ENCODE measurements around the gene CACNA2D3. TPM values are rescaled to one million over a fixed set of nuclear protein-coding genes. Genes with fewer than 3 reads are reported as not detected.

Gene CACNA2D3
- polyA plus RNA-seq, 2 of the 4 experiments (the other 2 are of a cell fraction): 0.04 to 0.05 TPM

- CTCF ChIA-PET: interaction anchor here (1.0 kb wide), 1 partner anchor 187 kb away, joined by 3 read pairs; no protein-coding TSS in a partner anchor
- Histone ChIP-seq H3K27ac (no peak overlapping the region), H3K4me2 (no peak overlapping the region), H3K4me1 (peaks cover 5% of the 10 kb centered on the region; the same call in 1 of the 3 replicates), H3K9me3 (no peaks in the 10 kb centered on the region), H3K4me3 (no peak overlapping the region)
- POLR2A ChIA-PET: no interaction called here
- 23% methylated on average over 4 of the region's 4 CpGs for WGBS (ENCODE audit: missing lambda C conversion rate)
- DNase-seq (ENCODE audit: low read depth in 1 of 2, low spot score in 1 of 2) (no peak), ATAC-seq (no peak), FAIRE-seq (no peak)
- TF ChIP-seq FOSL2 (IDR thresholded peaks at IDR 0.05): no peak
- TF ChIP-seq FOSL2 (CRISPR knock-in tag; IDR thresholded peaks at IDR 0.05): no peak
- TF ChIP-seq GATA3 (IDR thresholded peaks at IDR 0.05; ENCODE audit: borderline replicate concordance): no peak
- TF ChIP-seq MAFK (IDR thresholded peaks at IDR 0.05; ENCODE audit: partially characterized antibody): no peak
- TF ChIP-seq ZC3H11A (IDR thresholded peaks at IDR 0.05): no peak
- no peak for TF ChIP-seq HEYL (CRISPR knock-in tag; IDR thresholded peaks at IDR 0.05)
- no peak for TF ChIP-seq ZFP36 (IDR thresholded peaks at IDR 0.05; ENCODE audit: borderline replicate concordance, partially characterized antibody)
- no peak for TF ChIP-seq JUN (IDR thresholded peaks at IDR 0.05)
Observed at GRCh38 chr3:54125300-54125699, 2.9 kb downstream of the CACNA2D3 start.

DNA sequence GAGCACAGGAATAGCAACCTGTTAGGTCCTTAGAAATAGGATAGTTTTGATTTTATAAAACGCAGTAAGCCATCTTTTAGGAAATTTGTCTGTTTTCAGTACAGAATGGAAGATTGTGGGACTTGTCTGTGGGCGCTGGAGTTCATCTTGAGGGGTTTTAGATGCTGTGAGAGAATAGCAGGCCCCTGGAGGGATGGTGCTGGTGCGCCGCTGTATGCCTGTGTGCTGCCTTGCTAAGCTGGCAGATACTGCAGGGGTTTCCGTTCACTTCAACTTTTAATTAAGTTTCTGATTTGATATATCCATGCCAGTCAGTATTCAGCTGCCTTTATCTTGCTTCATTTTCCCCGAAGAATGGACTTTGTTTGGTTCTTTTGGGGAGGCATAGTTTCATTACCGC is 4.2 kb downstream of the CACNA2D3 start:
- ATAC-seq (no peak), FAIRE-seq (no peak), DNase-seq (ENCODE audit: low read depth in 1 of 2, low spot score in 1 of 2) (no peak)
- CTCF ChIA-PET: no interaction called here
- WGBS (ENCODE audit: missing lambda C conversion rate): 34% methylated on average over 7 of the region's 7 CpGs
- Histone ChIP-seq H3K27ac (no peak overlapping the region), H3K4me2 (no peak overlapping the region), H3K4me3 (no peak overlapping the region), H3K9me3 (no peaks in the 10 kb centered on the region), H3K4me1 (no peaks in the 10 kb centered on the region; the same call in 2 of the 3 replicates)
- TF ChIP-seq, protein P1, sequence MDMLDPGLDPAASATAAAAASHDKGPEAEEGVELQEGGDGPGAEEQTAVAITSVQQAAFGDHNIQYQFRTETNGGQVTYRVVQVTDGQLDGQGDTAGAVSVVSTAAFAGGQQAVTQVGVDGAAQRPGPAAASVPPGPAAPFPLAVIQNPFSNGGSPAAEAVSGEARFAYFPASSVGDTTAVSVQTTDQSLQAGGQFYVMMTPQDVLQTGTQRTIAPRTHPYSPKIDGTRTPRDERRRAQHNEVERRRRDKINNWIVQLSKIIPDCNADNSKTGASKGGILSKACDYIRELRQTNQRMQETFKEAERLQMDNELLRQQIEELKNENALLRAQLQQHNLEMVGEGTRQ (IDR thresholded peaks at IDR 0.05): no peak
- TF ChIP-seq HMGXB4 (CRISPR knock-in tag; IDR thresholded peaks at IDR 0.05; ENCODE audit: borderline replicate concordance) (no peak), JUN (IDR thresholded peaks at IDR 0.05) (no peak), EP300 (IDR thresholded peaks at IDR 0.05) (no peak), MYC (IDR thresholded peaks at IDR 0.05; ENCODE audit: borderline replicate concordance, low read length) (no peak), ZNF302 (CRISPR knock-in tag; IDR thresholded peaks at IDR 0.05) (no peak), NFE2L2 (conservative IDR thresholded peaks at IDR 0.05; ENCODE audit: low read length) (no peak), FOSL2 (IDR thresholded peaks at IDR 0.05) (no peak), FOSL2 (CRISPR knock-in tag; IDR thresholded peaks at IDR 0.05) (no peak), SREBF2 (IDR thresholded peaks at IDR 0.05) (no peak), POLR2A (IDR thresholded peaks at IDR 0.05; ENCODE audit: low read length) (no peak), HOXB5 (CRISPR knock-in tag; IDR thresholded peaks at IDR 0.05) (no peak), RNF2 (IDR thresholded peaks at IDR 0.05; ENCODE audit: borderline replicate concordance, low read depth) (no peak)
- POLR2A ChIA-PET: no interaction called here

GRCh38 chr3:54127499-54128056 is 5.2 kb downstream of the CACNA2D3 start:
- Histone ChIP-seq H3K4me3 (no peak overlapping the region), H3K9me3 (no peaks in the 10 kb centered on the region), H3K4me2 (no peak overlapping the region), H3K27ac (no peak overlapping the region), H3K4me1 (no peaks in the 10 kb centered on the region)
- ChIA-PET POLR2A (no interaction called here), CTCF (no interaction called here)
- no peak for ATAC-seq
- FAIRE-seq: no peak
- 44% methylated on average over 6 of the region's 6 CpGs for WGBS (ENCODE audit: missing lambda C conversion rate)
- no peak for DNase-seq (ENCODE audit: low read depth in 1 of 2, low spot score in 1 of 2)
- TF ChIP-seq NR3C1 (IDR thresholded peaks at IDR 0.05): no peak
- TF ChIP-seq TP53 (CRISPR knock-in tag; IDR thresholded peaks at IDR 0.05): no peak
- TF ChIP-seq CTCF (IDR thresholded peaks at IDR 0.05): no peak
- no peak for TF ChIP-seq POLR2AphosphoS2 (conservative IDR thresholded peaks at IDR 0.05; ENCODE audit: low read length)
- TF ChIP-seq FOSL2 (IDR thresholded peaks at IDR 0.05): no peak
- TF ChIP-seq FOSL2 (CRISPR knock-in tag; IDR thresholded peaks at IDR 0.05): no peak
- no peak for TF ChIP-seq RARB (CRISPR knock-in tag; IDR thresholded peaks at IDR 0.05)
- no peak for TF ChIP-seq HDAC2 (IDR thresholded peaks at IDR 0.05)
- no peak for TF ChIP-seq ZFP36 (IDR thresholded peaks at IDR 0.05; ENCODE audit: borderline replicate concordance, partially characterized antibody)
- no peak for TF ChIP-seq HMGXB4 (CRISPR knock-in tag; IDR thresholded peaks at IDR 0.05; ENCODE audit: borderline replicate concordance)
- no peak for TF ChIP-seq CHD2 (IDR thresholded peaks at IDR 0.05; ENCODE audit: low read length, partially characterized antibody)
- no peak for TF ChIP-seq NPAS2 (CRISPR knock-in tag; IDR thresholded peaks at IDR 0.05; ENCODE audit: borderline replicate concordance)
- TF ChIP-seq FOXS1 (CRISPR knock-in tag; IDR thresholded peaks at IDR 0.05): no peak
- TF ChIP-seq TFCP2L1 (CRISPR knock-in tag; IDR thresholded peaks at IDR 0.05): no peak
- no peak for TF ChIP-seq CBX8 (IDR thresholded peaks at IDR 0.05)
- TF ChIP-seq PHF8 (IDR thresholded peaks at IDR 0.05; ENCODE audit: borderline replicate concordance, low read depth): no peak
- TF ChIP-seq POLR2A (IDR thresholded peaks at IDR 0.05; ENCODE audit: low read length): no peak
- no peak for TF ChIP-seq JUNB (IDR thresholded peaks at IDR 0.05)
- TF ChIP-seq EP300 (IDR thresholded peaks at IDR 0.05): no peak

Data from A549 (cell line).